H1 (cell line): Measurements from ENCODE around the gene TIGD6. TPM values are rescaled to one million over a fixed set of nuclear protein-coding genes. Genes with fewer than 3 reads are reported as not detected.

Source experiments
- CTCF ChIA-PET: fragments of 300-600 bp; sonication (Branson Sonifier 250); formaldehyde crosslinking; loops from one replicate; lab custom pipeline; 2021; ENCODE audit not compliant: partially characterized antibody; lab: Charles Lee
- POLR2A ChIA-PET: fragments of 300-600 bp; sonication (Branson Sonifier 250); formaldehyde crosslinking; loops from one replicate; lab custom pipeline; 2021; ENCODE audit warnings: inconsistent platforms; ENCODE audit not compliant: partially characterized antibody; lab: Charles Lee
- DNase-seq, 2 experiments: peaks; one replicate each; pipeline versions ENCODE4 v3.0.0 to v3.0.0-alpha.2; 2010 to 2022; ENCODE audit warnings: low spot score in 2 of 2, low read depth in 1 of 2, mixed read lengths in 1 of 2
- FAIRE-seq: peaks from 2 replicates; lab custom pipeline; 2011; peaks lifted over from hg19 to GRCh38; lab: Jason Lieb, UNC
- H2AFZ ChIP-seq: 2 replicates; pipeline ENCODE4 v1.8.1; 2012; ENCODE audit warnings: low read length, inconsistent platforms
- H2AK5ac ChIP-seq: 2 replicates; pipeline ENCODE4 v1.6.1; 2013; ENCODE audit warnings: low read depth, low read length
- H2BK120ac ChIP-seq: replicated peaks from 2 replicates; pipeline ENCODE3; 2013; ENCODE audit warnings: low read depth, low read length, inconsistent platforms
- H2BK12ac ChIP-seq: 2 replicates; pipeline ENCODE4 v1.6.1; 2013; ENCODE audit warnings: low read depth, low read length
- H2BK15ac ChIP-seq: 2 replicates; pipeline ENCODE4 v1.6.1; 2013; ENCODE audit warnings: low read length
- H2BK20ac ChIP-seq: 2 replicates; pipeline ENCODE4 v1.6.1; 2013; ENCODE audit warnings: low read length
- H2BK5ac ChIP-seq: 2 replicates; pipeline ENCODE4 v1.6.1; 2013; ENCODE audit warnings: low read depth, low read length
- H3K14ac ChIP-seq: 2 replicates; pipeline ENCODE4 v1.6.1; 2013; ENCODE audit warnings: inconsistent platforms; ENCODE audit not compliant: insufficient read length
- H3K18ac ChIP-seq: 2 replicates; pipeline ENCODE4 v1.6.1; 2013; ENCODE audit warnings: low read length; ENCODE audit errors: extremely low read depth
- H3K23ac ChIP-seq: 2 replicates; pipeline ENCODE4 v1.6.1; 2013; ENCODE audit warnings: inconsistent platforms; ENCODE audit not compliant: insufficient read length
- H3K23me2 ChIP-seq: 2 replicates; pipeline ENCODE4 v1.6.1; 2013; ENCODE audit warnings: low read depth, low read length
- H3K27ac ChIP-seq: 2 replicates; pipeline ENCODE4 v1.6.1; 2011; ENCODE audit warnings: low read depth, low read length, inconsistent platforms
- H3K27me3 ChIP-seq, 4 experiments: replicated peaks in 1 of 4; 1 replicate in 1 of 4; 2 replicates in 3 of 4; pipeline versions ENCODE4 v1.6.1 to v1.8.1; 2011 to 2013; ENCODE audit warnings: low read length in 3 of 4, mild to moderate bottlenecking in 3 of 4, inconsistent platforms in 2 of 4, mixed read lengths in 2 of 4, moderate library complexity in 1 of 4; ENCODE audit not compliant: control insufficient read depth in 3 of 4, insufficient read depth in 3 of 4; ENCODE audit errors: extremely low read depth in 1 of 4
- H3K36me3 ChIP-seq, 4 experiments: 2 replicates each; pipeline versions ENCODE4 v1.6.1 to v1.8.1; 2011 to 2013; ENCODE audit warnings: mild to moderate bottlenecking in 4 of 4, low read length in 3 of 4, moderate library complexity in 2 of 4, control low read depth in 1 of 4, inconsistent platforms in 1 of 4; ENCODE audit not compliant: insufficient read depth in 4 of 4, control insufficient read depth in 2 of 4
- H3K4ac ChIP-seq: replicated peaks from 2 replicates; pipeline ENCODE3; 2013; ENCODE audit warnings: low read length, low read depth, mixed read lengths, inconsistent platforms; ENCODE audit not compliant: insufficient read length
- H3K4me1 ChIP-seq, 4 experiments: replicated peaks in 1 of 4; 1 replicate in 1 of 4; 2 replicates in 3 of 4; pipeline versions ENCODE4 v1.6.1 to v1.8.1; 2011 to 2013; ENCODE audit warnings: low read length in 3 of 4, inconsistent platforms in 2 of 4, mixed read lengths in 1 of 4; ENCODE audit not compliant: insufficient read depth in 4 of 4, control insufficient read depth in 3 of 4
- H3K4me2 ChIP-seq, 2 experiments: 2 replicates each; pipeline versions ENCODE4 v1.6.1 to v1.8.1; 2011 to 2013; ENCODE audit warnings: low read depth in 2 of 2, low read length in 2 of 2, control low read depth in 1 of 2, inconsistent platforms in 1 of 2, mild to moderate bottlenecking in 1 of 2; ENCODE audit not compliant: insufficient read depth in 1 of 2
- H3K4me3 ChIP-seq, 4 experiments: fragments of 200-600, 300-600 bp in 1 of 4; sonication (generic), shearing (Covaris generic), sonication (Bioruptor Twin) in 1 of 4; 2 replicates each; pipeline versions ENCODE4 v1.5.1 to v1.8.1; 2011 to 2016; ENCODE audit warnings: low read length in 4 of 4, low read depth in 3 of 4, control low read depth in 2 of 4, inconsistent platforms in 2 of 4, mild to moderate bottlenecking in 2 of 4, mixed read lengths in 1 of 4, moderate library complexity in 1 of 4; ENCODE audit not compliant: insufficient read depth in 2 of 4; ENCODE audit errors: extremely low read depth in 1 of 4
- H3K56ac ChIP-seq: replicated peaks from 2 replicates; pipeline ENCODE3; 2013; ENCODE audit warnings: low read depth, mild to moderate bottlenecking, mixed read lengths, low read length, inconsistent platforms; ENCODE audit not compliant: insufficient read length
- H3K79me1 ChIP-seq: 2 replicates; pipeline ENCODE4 v1.6.1; 2013; ENCODE audit warnings: low read depth, low read length, control low read depth
- H3K79me2 ChIP-seq, 2 experiments: 2 replicates each; pipeline versions ENCODE4 v1.6.1 to v1.8.1; 2012 to 2013; ENCODE audit warnings: low read length in 2 of 2, mild to moderate bottlenecking in 2 of 2, inconsistent platforms in 1 of 2; ENCODE audit not compliant: insufficient read depth in 2 of 2, control insufficient read depth in 1 of 2
- H3K9ac ChIP-seq, 4 experiments: replicated peaks in 1 of 4; 1 replicate in 1 of 4; 2 replicates in 3 of 4; pipeline versions ENCODE4 v1.6.1 to v1.8.1; 2011 to 2013; ENCODE audit warnings: low read depth in 3 of 4, low read length in 3 of 4, control low read depth in 2 of 4, mild to moderate bottlenecking in 2 of 4, moderate library complexity in 2 of 4, inconsistent platforms in 1 of 4; ENCODE audit errors: extremely low read depth in 1 of 4
- H3K9me3 ChIP-seq, 2 experiments: 2 replicates each; pipeline versions ENCODE4 v1.6.1 to v1.8.1; 2012 to 2013; ENCODE audit warnings: mild to moderate bottlenecking in 2 of 2, moderate library complexity in 2 of 2, control low read depth in 1 of 2, inconsistent platforms in 1 of 2, low read depth in 1 of 2, low read length in 1 of 2, mixed read lengths in 1 of 2; ENCODE audit not compliant: insufficient read depth in 2 of 2
- H4K20me1 ChIP-seq, 2 experiments: replicated peaks in 1 of 2; 2 replicates each; pipeline versions ENCODE3 to v1.8.1; 2011 to 2013; ENCODE audit warnings: inconsistent platforms in 2 of 2, low read length in 2 of 2, mild to moderate bottlenecking in 1 of 2; ENCODE audit not compliant: insufficient read depth in 2 of 2, control insufficient read depth in 1 of 2
- H4K5ac ChIP-seq: 2 replicates; pipeline ENCODE4 v1.6.1; 2013; ENCODE audit warnings: low read length, low read depth, mixed read lengths, inconsistent platforms; ENCODE audit not compliant: insufficient read length
- H4K8ac ChIP-seq: 2 replicates; pipeline ENCODE4 v1.8.0; 2013; ENCODE audit warnings: mild to moderate bottlenecking, moderate library complexity, low read length, inconsistent platforms; ENCODE audit not compliant: insufficient read depth; ENCODE audit errors: extremely low read depth
- H4K91ac ChIP-seq: replicated peaks from 2 replicates; pipeline ENCODE3; 2013; ENCODE audit warnings: low read length, mixed read lengths, inconsistent platforms; ENCODE audit not compliant: insufficient read length
- ASH2L ChIP-seq: fragments of 200-600, 300-600 bp; sonication (generic); IDR thresholded peaks from one replicate; pipeline ENCODE4 v1.7.1; 2017; ENCODE audit warnings: low read length
- CBX8 ChIP-seq: fragments of 300-800, 300-1000 bp; sonication (generic); IDR thresholded peaks from 2 replicates; pipeline ENCODE4 v1.7.1; 2016; ENCODE audit warnings: low read depth, low read length, borderline replicate concordance
- EP300 ChIP-seq, 2 experiments: IDR thresholded peaks; 1 replicate in 1 of 2; 2 replicates in 1 of 2; pipeline ENCODE4 v1.6.1; 2011 to 2012; ENCODE audit warnings: low read depth in 2 of 2, low read length in 2 of 2, mild to moderate bottlenecking in 2 of 2, borderline replicate concordance in 1 of 2, inconsistent platforms in 1 of 2, moderate library complexity in 1 of 2
- HDAC2 ChIP-seq, 2 experiments: fragments of 300-600 bp in 1 of 2; sonication (generic) in 1 of 2; IDR thresholded peaks; 2 replicates each; pipeline ENCODE4 v1.6.1; 2011 to 2012; ENCODE audit warnings: low read depth in 2 of 2, low read length in 2 of 2, mild to moderate bottlenecking in 2 of 2, moderate library complexity in 2 of 2, borderline replicate concordance in 1 of 2, inconsistent platforms in 1 of 2
- KDM4A ChIP-seq: IDR thresholded peaks from one replicate; pipeline ENCODE4 v1.7.1; 2012; ENCODE audit warnings: low read depth, mild to moderate bottlenecking, moderate library complexity, low read length, inconsistent platforms; ENCODE audit not compliant: severe bottlenecking
- MAX ChIP-seq: IDR thresholded peaks from 2 replicates; pipeline ENCODE4 v1.6.1; 2012; ENCODE audit warnings: inconsistent platforms
- NRF1 ChIP-seq: IDR thresholded peaks from 2 replicates; pipeline ENCODE4 v1.6.1; 2011; ENCODE audit warnings: mild to moderate bottlenecking, low read depth, low read length, improper control_type of control experiment
- PHF8 ChIP-seq: fragments of 200-600 bp; sonication (generic); conservative IDR thresholded peaks from 2 replicates; pipeline ENCODE4 v1.7.1; 2012; ENCODE audit warnings: low read depth, mild to moderate bottlenecking, inconsistent platforms, low read length, moderate library complexity
- SIRT6 ChIP-seq: IDR thresholded peaks from one replicate; pipeline ENCODE4 v1.7.1; 2012; ENCODE audit warnings: low read length, inconsistent platforms
- SP1 ChIP-seq: IDR thresholded peaks from 2 replicates; pipeline ENCODE4 v1.6.1; 2011; ENCODE audit warnings: low read depth, low read length
- SP4 ChIP-seq: IDR thresholded peaks from 2 replicates; pipeline ENCODE4 v1.6.1; 2012; ENCODE audit warnings: low read length, inconsistent platforms
- SRF ChIP-seq: IDR thresholded peaks from 2 replicates; pipeline ENCODE4 v1.6.1; 2011; ENCODE audit warnings: mild to moderate bottlenecking, low read depth, low read length, moderate library complexity
- TAF1 ChIP-seq: IDR thresholded peaks from 2 replicates; pipeline ENCODE4 v1.6.1; 2011; ENCODE audit warnings: mild to moderate bottlenecking, low read depth, low read length
- TCF12 ChIP-seq: IDR thresholded peaks from 2 replicates; pipeline ENCODE4 v1.6.1; 2011; ENCODE audit warnings: low read depth, mild to moderate bottlenecking, low read length
- ZNF274 ChIP-seq: IDR thresholded peaks from 2 replicates; pipeline ENCODE4 v1.7.0; 2012; ENCODE audit warnings: low read length, borderline replicate concordance; ENCODE audit errors: extremely low read depth
- WGBS, 2 experiments: shearing (Covaris generic) in 1 of 2; methylation state at CpG; one replicate each; pipeline versions ENCODE4 v1.1.6 to v1.1.7; 2013 to 2015; ENCODE audit warnings: low lambda C conversion rate in 2 of 2, mixed read lengths in 2 of 2, inconsistent platforms in 1 of 2, low coverage in 1 of 2, missing lambda C conversion rate in 1 of 2; ENCODE audit not compliant: insufficient replicate concordance in 2 of 2, insufficient coverage in 1 of 2, insufficient read length in 1 of 2; ENCODE audit errors: extremely low coverage in 1 of 2, missing lambda C conversion rate in 1 of 2; 5-methylcytosine and 5-hydroxymethylcytosine counted together
- polyA plus RNA-seq, 7 experiments: library from polyadenylated mRNA; depleted of rRNA in 3 of 7; stranded (reverse) in 5 of 7; unstranded in 2 of 7; fragments of >200 nt in 5 of 7; fragments of 200-250 nt in 2 of 7; gene quantifications; 1 replicate in 5 of 7; 2 replicates in 1 of 7; 4 replicates in 1 of 7; pipeline versions ENCODE4 v1.2.1 to v1.2.3, GENCODE V29; 2011 to 2013; ENCODE audit warnings: missing spikeins in 2 of 7, mixed read lengths in 2 of 7
- total RNA-seq: library from RNA; stranded (reverse); fragmentation: NEBNext Ultra II Directional; extraction: Animal tissue kit (Norgen Biotek cat#: 25700); gene quantifications from 2 replicates; pipeline ENCODE4 v1.2.1, GENCODE V29; 2021

The TIGD6 gene
- total and polyA plus RNA-seq, 2 of the 8 experiments (the other 6 are each of a cell fraction or from before 2014, with no cell fraction given) = 1.3 to 2.4 TPM

- no peaks in the 10 kb centered on the region for H3K9me3 ChIP-seq
- H3K23ac ChIP-seq = no peak overlapping the region
- H2BK15ac ChIP-seq = no peak overlapping the region
- ChIA-PET CTCF (interaction anchor here (3.1 to 6.8 kb wide), 2 partner anchors 22 to 34 kb away, joined by 14 to 80 read pairs; no protein-coding TSS in a partner anchor), POLR2A (no interaction called here)
- WGBS, 2 experiments = 72% methylated on average over 5 of the region's 5 CpGs; no CpG with 5 or more reads in 1 of the 2 experiments
- H4K20me1 ChIP-seq = no peaks in the 10 kb centered on the region
- no peak overlapping the region for H2AK5ac ChIP-seq
- H2BK20ac ChIP-seq = no peak overlapping the region
- H3K4ac ChIP-seq = no peak overlapping the region
- no peak overlapping the region for H3K9ac ChIP-seq
- H3K36me3 ChIP-seq = no peaks in the 10 kb centered on the region
- no peak overlapping the region for H3K18ac ChIP-seq
- no peak overlapping the region for H2AFZ ChIP-seq
- H3K56ac ChIP-seq = no peak overlapping the region
- H3K4me2 ChIP-seq = no peak overlapping the region
- no peak for DNase-seq
- peaks cover 0 to 5% (median under 1%) of the 10 kb centered on the region in 4 experiments; a peak in 3 of 7 replicates for H3K27me3 ChIP-seq
- no peak overlapping the region for H2BK5ac ChIP-seq
- H3K4me3 ChIP-seq = no peak overlapping the region
- peaks cover 9% of the 10 kb centered on the region for H3K23me2 ChIP-seq
- peaks cover 0 to 8% (median 5%) of the 10 kb centered on the region in 4 experiments; a peak in 4 of 7 replicates for H3K4me1 ChIP-seq
- H3K79me1 ChIP-seq = no peaks in the 10 kb centered on the region
- no peak overlapping the region for H4K8ac ChIP-seq
- no peak overlapping the region for H3K14ac ChIP-seq
- no peak overlapping the region for H4K5ac ChIP-seq
- no peak overlapping the region for H4K91ac ChIP-seq
- no peak for FAIRE-seq
- H2BK12ac ChIP-seq = no peak overlapping the region
- no peak overlapping the region for H3K27ac ChIP-seq
- H3K79me2 ChIP-seq = no peaks in the 10 kb centered on the region
- H2BK120ac ChIP-seq = no peak overlapping the region
- TF ChIP-seq TAF1 (no peak), PHF8 (no peak), TCF12 (no peak), EP300 (IDR thresholded peaks at IDR 0.05; ENCODE audit: borderline replicate concordance in 1 of 2, low read depth in 2 of 2, low read length in 2 of 2) (no peak), SP1 (no peak), ZNF274 (no peak), SRF (no peak), MAX (no peak), ASH2L (no peak), KDM4A (no peak), SIRT6 (no peak), CBX8 (no peak), HDAC2 (IDR thresholded peaks at IDR 0.05; ENCODE audit: borderline replicate concordance in 1 of 2, low read depth in 2 of 2, low read length in 2 of 2) (no peak), NRF1 (no peak), SP4 (no peak)
Measured at GRCh38 chr5:149956685-149957084, 43.8 kb downstream of the TIGD6 start.
